ENCODE results near the gene MFAP1. TPM values are rescaled to one million over a fixed set of nuclear protein-coding genes. Genes with fewer than 3 reads are reported as not detected.

The MFAP1 gene
- total RNA-seq, 1 experiment from 2014 or later: 44.7 TPM

DNA sequence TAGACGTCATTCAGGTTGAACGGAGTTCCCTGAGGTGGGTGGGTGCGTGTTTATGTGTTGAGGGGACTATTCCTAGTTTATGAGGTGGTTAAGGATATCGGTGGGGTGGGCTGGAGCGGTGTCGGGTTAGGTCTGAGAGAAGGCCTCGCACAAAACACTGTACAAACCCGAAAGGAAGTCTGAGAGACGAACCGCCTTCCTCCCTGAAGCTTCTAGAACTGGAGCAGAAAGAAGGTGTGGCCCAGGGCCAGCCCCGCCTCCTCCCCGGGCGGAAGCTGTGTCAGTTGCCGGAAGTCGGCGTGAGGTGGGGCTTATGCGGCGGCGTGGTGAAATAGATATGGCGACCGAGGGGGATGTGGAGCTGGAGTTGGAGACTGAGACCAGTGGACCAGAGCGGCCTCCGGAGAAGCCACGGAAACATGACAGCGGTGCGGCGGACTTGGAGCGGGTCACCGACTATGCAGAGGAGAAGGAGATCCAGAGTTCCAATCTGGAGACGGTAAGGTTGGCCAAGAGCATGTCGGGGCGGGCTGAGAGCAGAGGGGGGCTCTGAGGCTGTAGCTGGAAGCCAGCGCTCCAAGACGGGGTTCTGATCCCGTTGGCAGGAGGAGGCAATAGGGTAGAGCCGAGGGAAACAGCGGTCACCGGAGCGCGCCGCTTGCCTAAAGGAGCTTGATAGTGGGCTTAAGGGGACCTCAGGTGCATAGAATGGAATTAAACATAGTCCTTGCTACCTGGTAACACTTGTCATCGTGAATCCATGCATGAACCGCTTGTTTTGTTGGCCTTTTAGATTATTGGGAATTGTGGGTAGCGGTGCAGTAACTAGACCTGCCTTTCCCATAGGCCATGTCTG lies 24.0 kb downstream of the MFAP1 start, which contains the start of gene HYPK:
Gene HYPK (plus strand): TSS at position 314 of the 856 bp plus-strand sequence. CDS start 24 bp downstream, at position 338.
- Histone ChIP-seq H3K56ac (ENCODE audit: insufficient read length, low read depth, low read length) (no peak within 1 kb of the TSS), H2BK5ac (ENCODE audit: insufficient read length, low read length) (no peak within 1 kb of the TSS), H4K91ac (ENCODE audit: insufficient read length, low read depth, low read length) (no peak within 1 kb of the TSS), H2AK5ac (ENCODE audit: insufficient read length, low read length) (no peak within 1 kb of the TSS), H3T11ph (ENCODE audit: low read length) (no peak within 1 kb of the TSS), H4K5ac (ENCODE audit: insufficient read length, low read depth, low read length) (no peak within 1 kb of the TSS), H3K23me2 (ENCODE audit: insufficient read length, low read depth, low read length, poor library complexity, severe bottlenecking) (peaks cover 4% of the 10 kb centered on the region), H3K4me2 (ENCODE audit: insufficient read depth, insufficient read length, low read length) (peak within 1 kb of the TSS; percentile 99), H3K4me1 (ENCODE audit: insufficient read depth, low read length) (peaks cover under 1% of the 10 kb centered on the region; the same call in 1 of the 2 replicates), H2BK15ac (ENCODE audit: low read depth, low read length) (no peak within 1 kb of the TSS), H3K27me3 (ENCODE audit: insufficient read depth, low read length) (no peaks in the 10 kb centered on the region), H2BK12ac (ENCODE audit: insufficient read length, low read depth, low read length) (no peak within 1 kb of the TSS), H2BK120ac (ENCODE audit: low read depth, low read length, poor library complexity, severe bottlenecking) (no peak within 1 kb of the TSS), H4K8ac (replicated peaks; ENCODE audit: insufficient read length, low read depth, low read length) (no peak within 1 kb of the TSS), H4K20me1 (ENCODE audit: control insufficient read depth, insufficient read depth, insufficient read length) (no peaks in the 10 kb centered on the region), H3K9ac (ENCODE audit: extremely low read depth, insufficient read length, low read length) (peak within 1 kb of the TSS; percentile 82), H3K9me3 (ENCODE audit: control insufficient read depth, low read depth, low read length) (no peaks in the 10 kb centered on the region), H3K23ac (ENCODE audit: insufficient read length, low read depth, low read length) (no peak within 1 kb of the TSS), H3K4ac (ENCODE audit: low read depth, low read length) (no peak within 1 kb of the TSS), H3K18ac (ENCODE audit: insufficient read length, low read depth, low read length) (no peak within 1 kb of the TSS), H3K14ac (ENCODE audit: insufficient read depth, low read length) (peak within 1 kb of the TSS; percentile 41; the same call in 1 of the 2 replicates), H2BK20ac (ENCODE audit: low read depth, low read length, poor library complexity, severe bottlenecking) (no peak within 1 kb of the TSS), H3K79me1 (ENCODE audit: insufficient read depth, low read depth, low read length, poor library complexity, severe bottlenecking) (no peaks in the 10 kb centered on the region), H3K79me2 (ENCODE audit: insufficient read depth, low read length) (no peaks in the 10 kb centered on the region), H2AFZ (ENCODE audit: low read length) (no peak within 1 kb of the TSS), H3K27ac (ENCODE audit: insufficient read length, low read depth, low read length) (no peak within 1 kb of the TSS)
- no CpG with 5 or more reads among the region's 44 CpGs for WGBS (ENCODE audit: extremely low coverage, insufficient read length, low lambda C conversion rate)
- TF ChIP-seq, protein P1, sequence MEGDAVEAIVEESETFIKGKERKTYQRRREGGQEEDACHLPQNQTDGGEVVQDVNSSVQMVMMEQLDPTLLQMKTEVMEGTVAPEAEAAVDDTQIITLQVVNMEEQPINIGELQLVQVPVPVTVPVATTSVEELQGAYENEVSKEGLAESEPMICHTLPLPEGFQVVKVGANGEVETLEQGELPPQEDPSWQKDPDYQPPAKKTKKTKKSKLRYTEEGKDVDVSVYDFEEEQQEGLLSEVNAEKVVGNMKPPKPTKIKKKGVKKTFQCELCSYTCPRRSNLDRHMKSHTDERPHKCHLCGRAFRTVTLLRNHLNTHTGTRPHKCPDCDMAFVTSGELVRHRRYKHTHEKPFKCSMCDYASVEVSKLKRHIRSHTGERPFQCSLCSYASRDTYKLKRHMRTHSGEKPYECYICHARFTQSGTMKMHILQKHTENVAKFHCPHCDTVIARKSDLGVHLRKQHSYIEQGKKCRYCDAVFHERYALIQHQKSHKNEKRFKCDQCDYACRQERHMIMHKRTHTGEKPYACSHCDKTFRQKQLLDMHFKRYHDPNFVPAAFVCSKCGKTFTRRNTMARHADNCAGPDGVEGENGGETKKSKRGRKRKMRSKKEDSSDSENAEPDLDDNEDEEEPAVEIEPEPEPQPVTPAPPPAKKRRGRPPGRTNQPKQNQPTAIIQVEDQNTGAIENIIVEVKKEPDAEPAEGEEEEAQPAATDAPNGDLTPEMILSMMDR (conservative IDR thresholded peaks at IDR 0.05): no peak
- H3K27me3 Mint-ChIP-seq (ENCODE audit: low read depth): no peaks in the 10 kb centered on the region; the same call in 1 of the 2 replicates
- peak; percentile 87 for DNase-seq
- no peaks in the 10 kb centered on the region for H3K9me3 Mint-ChIP-seq
- peak within 1 kb of the TSS; percentile 99 for H3K4me3 Mint-ChIP-seq
- H3K36me3 Mint-ChIP-seq (ENCODE audit: insufficient read depth in 1 of 3, low read depth in 3 of 3): peaks cover 41 to 81% (median 55%) of the 10 kb centered on the region in 3 experiments
- H3K27ac Mint-ChIP-seq: peak within 1 kb of the TSS; percentile 97 to 100 (median 98)
- H3K4me1 Mint-ChIP-seq: peaks cover 48 to 53% of the 10 kb centered on the region in 2 experiments

All from H9 (cell line).